Large intestine (tissue), 3 donors: ENCODE results near the gene DOK1. TPM values are rescaled to one million over a fixed set of nuclear protein-coding genes. Genes with fewer than 3 reads are reported as not detected.

ENCODE experiments used
- DNase-seq, 2 donors: peaks; one replicate each; pipeline versions ENCODE4 v3.0.0 to v3.0.0-alpha.2; 2013
- H3K27ac ChIP-seq: one replicate; pipeline ENCODE4 v1.5.1; 2013; ENCODE audit warnings: low read length
- H3K27me3 ChIP-seq: 2 replicates; pipeline ENCODE4 v1.6.1; 2013; ENCODE audit warnings: low read length; ENCODE audit not compliant: control insufficient read depth, insufficient read depth
- H3K36me3 ChIP-seq: 2 replicates; pipeline ENCODE4 v1.6.1; 2013; ENCODE audit warnings: low read length; ENCODE audit not compliant: control insufficient read depth, insufficient read depth
- H3K4me1 ChIP-seq: one replicate; pipeline ENCODE4 v1.6.1; 2013; ENCODE audit warnings: low read length; ENCODE audit not compliant: control insufficient read depth, insufficient read depth
- H3K4me3 ChIP-seq: one replicate; pipeline ENCODE4 v1.5.1; 2013; ENCODE audit warnings: low read length
- H3K9me3 ChIP-seq: one replicate; pipeline ENCODE4 v1.6.1; 2013; ENCODE audit warnings: mild to moderate bottlenecking, low read depth, low read length, moderate library complexity; ENCODE audit not compliant: control insufficient read depth
- WGBS: methylation state at CpG from one replicate; pipeline ENCODE4 v1.1.5; 2013; ENCODE audit warnings: low lambda C conversion rate; ENCODE audit not compliant: insufficient coverage; 5-methylcytosine and 5-hydroxymethylcytosine counted together
- polyA plus RNA-seq: library from polyadenylated mRNA; unstranded; fragments of 120-200 nt; gene quantifications from one replicate; pipeline ENCODE4 v1.2.1, GENCODE V29; 2013

The DOK1 gene
- polyA plus RNA-seq, 1 donor: 6.4 TPM

DNA sequence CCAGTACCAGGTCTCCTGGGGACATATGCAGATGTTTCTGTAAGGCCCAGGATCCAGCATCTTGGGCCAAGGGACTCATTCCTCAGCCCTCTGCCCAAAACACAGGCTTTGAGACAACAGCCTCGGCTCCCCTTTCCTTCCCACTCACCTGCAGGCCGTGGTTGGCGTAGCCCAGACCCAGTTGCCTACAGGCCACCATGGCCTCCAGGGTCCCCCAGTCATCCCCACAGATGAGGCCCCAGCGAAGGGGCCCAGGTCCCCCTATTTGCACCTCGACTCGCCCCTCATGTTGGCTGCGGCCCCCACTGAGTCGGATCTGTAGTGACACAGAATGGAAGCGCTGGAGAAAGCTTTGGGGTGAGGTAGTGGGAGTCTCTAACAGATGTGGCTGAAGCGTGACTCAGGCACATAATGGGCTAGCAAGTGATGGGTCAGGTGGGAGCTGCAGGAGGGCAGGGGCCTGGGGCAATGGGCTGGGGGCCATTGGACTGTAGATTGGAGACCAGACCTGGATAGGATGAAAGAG is 19.0 kb upstream of the DOK1 start:
- Histone ChIP-seq H3K27ac (no peak overlapping the region), H3K9me3 (no peaks in the 10 kb centered on the region), H3K4me3 (no peak overlapping the region), H3K4me1 (peaks cover 7% of the 10 kb centered on the region), H3K36me3 (peaks cover 13% of the 10 kb centered on the region), H3K27me3 (peaks cover 38% of the 10 kb centered on the region)
- no peak for DNase-seq
- no CpG with 5 or more reads among the region's 10 CpGs for WGBS

DNA sequence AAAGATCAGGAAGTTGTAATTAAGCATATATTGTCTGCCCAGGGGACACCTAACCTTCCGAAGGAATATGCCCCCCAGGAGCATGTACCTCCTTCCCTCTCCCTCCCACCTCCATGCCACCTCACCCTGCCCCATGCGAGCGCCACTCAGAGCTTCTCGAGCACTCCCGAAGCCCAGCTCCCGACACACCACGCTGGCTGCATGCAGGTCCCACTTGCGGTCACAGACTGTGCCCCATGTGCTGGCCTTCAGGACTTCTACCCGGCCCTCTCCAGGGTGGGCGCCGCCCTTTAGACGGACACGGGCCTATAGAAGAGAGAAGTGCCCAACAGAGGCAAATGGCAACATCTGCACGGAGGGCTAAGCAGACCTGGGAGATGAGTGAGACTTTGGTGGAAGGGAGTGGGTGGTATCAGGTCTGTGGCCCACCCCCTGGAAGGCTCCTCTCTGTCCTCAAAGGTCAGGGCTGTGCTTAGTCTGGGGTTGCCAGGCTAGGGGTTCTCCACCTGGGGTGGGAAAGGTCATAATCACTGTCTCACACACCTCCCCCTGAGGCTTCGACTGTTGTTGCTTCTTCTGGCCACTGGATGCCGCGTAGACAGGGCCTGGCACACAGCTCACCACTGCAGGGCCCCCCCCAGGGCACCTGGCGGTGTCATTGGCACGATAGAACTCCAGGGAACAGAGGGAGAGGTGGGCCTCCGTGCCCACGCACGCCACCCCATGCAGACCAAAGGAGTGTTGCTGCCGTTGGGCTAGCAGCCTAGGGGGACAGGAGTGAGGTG is 18.2 kb upstream of the DOK1 start:
- Histone ChIP-seq H3K27me3 (peaks cover 38% of the 10 kb centered on the region), H3K36me3 (peaks cover 12% of the 10 kb centered on the region), H3K4me3 (no peak overlapping the region), H3K4me1 (no peaks in the 10 kb centered on the region), H3K27ac (no peak overlapping the region), H3K9me3 (no peaks in the 10 kb centered on the region)
- no peak for DNase-seq
- WGBS: no CpG with 5 or more reads among the region's 23 CpGs

DNA sequence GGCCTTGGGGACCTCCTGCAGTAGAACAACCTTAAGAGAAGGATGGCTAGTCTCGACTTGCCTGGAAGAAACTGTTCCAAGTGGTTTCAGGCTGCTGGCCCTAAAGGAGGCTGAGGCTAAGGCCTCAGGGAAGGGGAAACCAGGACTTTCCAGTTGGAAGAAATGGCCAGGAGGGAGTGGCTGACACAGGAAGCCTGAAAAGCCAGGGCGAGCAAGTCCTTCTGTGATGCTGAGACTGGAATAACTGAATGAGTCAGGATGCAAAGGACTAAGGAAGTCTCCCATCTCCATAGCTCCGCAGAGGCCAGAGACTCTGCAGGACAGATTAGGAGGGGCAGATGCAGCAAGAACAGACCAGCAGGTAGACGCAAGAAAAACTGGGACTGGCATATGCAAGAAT is 17.4 kb upstream of the DOK1 start:
- H3K4me3 ChIP-seq: no peak overlapping the region
- peaks cover 38% of the 10 kb centered on the region for H3K27me3 ChIP-seq
- H3K9me3 ChIP-seq: no peaks in the 10 kb centered on the region
- no peaks in the 10 kb centered on the region for H3K4me1 ChIP-seq
- no peak for DNase-seq
- WGBS: no CpG with 5 or more reads among the region's 4 CpGs
- peaks cover 8% of the 10 kb centered on the region for H3K36me3 ChIP-seq
- H3K27ac ChIP-seq: no peak overlapping the region

DNA sequence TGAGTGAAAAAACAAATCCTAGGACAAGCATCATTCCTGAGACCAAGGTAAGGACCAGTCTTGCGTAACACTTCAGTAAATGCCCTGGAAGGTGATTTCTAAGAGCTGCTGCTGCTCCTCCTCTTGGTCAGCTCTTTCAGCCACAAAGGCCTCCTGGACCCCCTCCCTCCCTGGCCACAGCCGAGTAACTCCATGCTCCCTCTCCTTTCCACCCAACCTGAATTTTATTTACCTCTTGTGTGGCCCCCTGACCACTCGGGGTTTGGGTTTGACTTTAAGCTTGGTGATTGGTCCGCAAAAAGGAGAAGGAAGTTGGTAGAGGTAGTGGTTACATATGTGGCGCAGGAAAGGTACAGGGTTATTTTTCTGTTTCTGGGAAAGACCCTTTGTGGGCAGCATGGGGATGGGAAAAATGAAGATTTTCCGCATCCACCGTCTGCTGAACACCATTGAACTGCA is 15.6 kb upstream of the DOK1 start:
- no peaks in the 10 kb centered on the region for H3K4me1 ChIP-seq
- 40% methylated on average over 1 of the region's 7 CpGs for WGBS
- H3K4me3 ChIP-seq: no peak overlapping the region
- peaks cover 38% of the 10 kb centered on the region for H3K27me3 ChIP-seq
- H3K36me3 ChIP-seq: no peaks in the 10 kb centered on the region
- no peak overlapping the region for H3K27ac ChIP-seq
- H3K9me3 ChIP-seq: no peaks in the 10 kb centered on the region
- no peak for DNase-seq

DNA sequence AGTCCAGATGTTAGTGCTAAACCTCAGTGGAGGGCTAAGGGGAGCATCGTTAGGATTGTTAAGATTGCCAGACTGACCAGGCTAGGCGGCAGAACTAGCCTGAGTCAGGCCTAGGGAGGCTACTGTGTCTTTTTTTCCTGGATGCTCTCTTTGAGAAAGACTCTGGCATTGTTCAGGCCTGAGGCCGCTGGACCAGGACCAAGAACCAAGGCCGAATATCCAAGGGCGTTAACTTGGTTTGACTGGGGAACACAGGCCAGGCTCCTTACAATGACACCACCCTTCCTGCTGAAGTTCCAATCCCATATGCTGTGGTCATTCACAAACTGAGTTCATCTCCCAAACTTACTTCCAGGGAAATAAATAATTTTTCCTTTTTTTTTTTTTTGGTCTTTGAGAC is 14.2 kb upstream of the DOK1 start:
- Histone ChIP-seq H3K36me3 (no peaks in the 10 kb centered on the region), H3K27me3 (peaks cover 38% of the 10 kb centered on the region), H3K4me3 (no peak overlapping the region), H3K4me1 (no peaks in the 10 kb centered on the region), H3K27ac (no peak overlapping the region), H3K9me3 (no peaks in the 10 kb centered on the region)
- no CpG with 5 or more reads among the region's 5 CpGs for WGBS
- DNase-seq: no peak

DNA sequence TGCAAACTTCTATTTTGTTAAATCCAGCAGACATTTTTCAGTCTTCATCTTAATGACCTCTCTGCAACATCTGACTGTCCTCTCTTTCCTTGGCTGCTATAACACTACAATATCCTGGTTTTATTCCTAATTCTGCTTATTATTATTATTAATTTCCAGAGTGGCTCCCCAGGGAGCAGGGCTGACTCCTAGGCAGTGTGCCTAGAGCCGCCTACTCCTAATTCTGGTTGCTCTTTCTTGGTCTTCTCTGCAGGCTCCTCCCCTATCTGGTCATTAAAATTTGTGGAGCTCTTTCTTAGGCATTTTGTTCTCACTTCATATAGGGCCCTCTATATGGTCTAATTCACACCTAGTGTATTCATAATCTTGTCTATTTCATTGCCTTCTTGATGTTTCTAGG is 11.5 kb upstream of the DOK1 start:
- no peaks in the 10 kb centered on the region for H3K36me3 ChIP-seq
- no peak for DNase-seq
- no peak overlapping the region for H3K4me3 ChIP-seq
- H3K9me3 ChIP-seq: no peaks in the 10 kb centered on the region
- no CpG with 5 or more reads among the region's 1 CpG for WGBS
- H3K27me3 ChIP-seq: peaks cover 40% of the 10 kb centered on the region
- H3K4me1 ChIP-seq: no peaks in the 10 kb centered on the region
- H3K27ac ChIP-seq: no peak overlapping the region

DNA sequence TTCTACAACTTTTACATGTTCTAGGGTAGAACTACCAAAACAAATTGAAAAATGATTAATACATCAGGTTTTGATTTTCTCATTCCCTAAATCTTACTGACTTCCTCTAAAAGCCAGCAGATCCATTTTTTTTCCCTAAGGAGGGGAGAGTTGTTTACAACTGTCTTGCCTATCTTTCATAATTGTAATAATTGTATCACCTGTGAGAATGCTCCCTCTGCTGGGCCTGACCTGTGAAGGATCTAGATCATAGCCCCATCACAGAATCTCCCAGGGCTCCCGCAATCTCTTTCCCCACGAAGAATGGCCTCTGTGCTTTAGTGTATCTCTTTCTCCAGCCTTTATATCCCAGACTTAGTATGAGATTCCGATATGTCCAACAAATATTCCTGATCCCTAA is 9.9 kb upstream of the DOK1 start:
- H3K36me3 ChIP-seq: no peaks in the 10 kb centered on the region
- peaks cover 5% of the 10 kb centered on the region for H3K9me3 ChIP-seq
- WGBS: 100% methylated on average over 1 of the region's 3 CpGs
- no peak for DNase-seq
- peaks cover 37% of the 10 kb centered on the region for H3K27me3 ChIP-seq
- no peak overlapping the region for H3K27ac ChIP-seq
- peaks cover 10% of the 10 kb centered on the region for H3K4me1 ChIP-seq
- no peak overlapping the region for H3K4me3 ChIP-seq

DNA sequence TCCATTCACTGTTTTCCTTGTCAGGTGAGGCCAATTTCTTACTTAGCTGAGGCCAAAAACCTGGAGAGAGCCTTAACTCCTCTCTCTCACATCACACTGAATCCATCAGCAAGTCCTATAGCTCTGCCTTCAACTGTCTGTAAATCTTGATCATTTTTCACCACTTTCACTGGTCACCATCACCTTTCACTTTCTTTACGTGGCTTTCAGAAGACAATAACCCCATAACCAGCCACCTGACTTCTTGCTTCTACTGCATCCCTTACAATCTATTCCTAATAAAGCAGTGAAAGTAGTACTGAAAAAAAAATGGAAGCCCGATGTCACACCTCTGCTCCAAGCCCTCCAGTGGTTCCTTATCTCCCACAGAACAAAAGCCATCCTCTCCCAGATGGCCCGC is 8.5 kb upstream of the DOK1 start:
- H3K36me3 ChIP-seq: no peaks in the 10 kb centered on the region
- DNase-seq: no peak
- H3K27ac ChIP-seq: no peak overlapping the region
- H3K9me3 ChIP-seq: peaks cover 6% of the 10 kb centered on the region
- 81% methylated on average over 3 of the region's 3 CpGs for WGBS
- H3K4me3 ChIP-seq: no peak overlapping the region
- H3K27me3 ChIP-seq: peaks cover 46% of the 10 kb centered on the region
- H3K4me1 ChIP-seq: peaks cover 14% of the 10 kb centered on the region

DNA sequence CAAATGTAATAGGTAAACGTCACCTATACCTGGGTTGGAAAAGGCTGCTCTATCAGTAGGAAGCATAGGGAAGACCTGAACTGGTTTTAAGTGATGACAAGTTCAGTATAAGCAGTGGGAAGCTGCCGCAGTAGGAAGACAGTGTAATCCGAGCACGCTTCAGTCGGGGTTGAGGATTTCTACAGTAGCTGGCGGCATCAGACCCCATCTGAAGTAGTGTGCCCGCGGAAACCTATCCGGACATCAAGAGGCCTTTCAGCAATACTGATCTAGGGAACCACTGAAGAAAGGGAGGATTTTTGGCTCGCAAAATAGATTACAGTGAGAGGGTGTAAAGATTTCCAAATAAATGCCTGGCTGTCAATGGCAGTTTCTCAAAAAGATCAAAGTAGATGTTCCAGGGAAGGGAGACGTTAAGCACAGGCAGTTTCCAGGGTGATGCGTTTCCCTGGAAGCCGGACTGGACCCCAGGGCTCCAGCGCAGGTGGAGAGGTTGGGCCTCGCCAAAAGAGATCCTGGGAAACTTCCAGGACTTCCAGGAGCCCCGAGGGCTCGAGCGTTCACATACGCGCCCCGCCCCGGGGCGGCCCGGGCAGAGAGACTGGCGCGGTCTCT is 6.1 kb upstream of the DOK1 start:
- Histone ChIP-seq H3K9me3 (peaks cover 6% of the 10 kb centered on the region), H3K36me3 (no peaks in the 10 kb centered on the region), H3K4me3 (peak overlapping the region; percentile 28), H3K27me3 (peaks cover 69% of the 10 kb centered on the region), H3K27ac (no peak overlapping the region), H3K4me1 (peaks cover 14% of the 10 kb centered on the region)
- 80% methylated on average over 1 of the region's 26 CpGs for WGBS
- no peak for DNase-seq

DNA sequence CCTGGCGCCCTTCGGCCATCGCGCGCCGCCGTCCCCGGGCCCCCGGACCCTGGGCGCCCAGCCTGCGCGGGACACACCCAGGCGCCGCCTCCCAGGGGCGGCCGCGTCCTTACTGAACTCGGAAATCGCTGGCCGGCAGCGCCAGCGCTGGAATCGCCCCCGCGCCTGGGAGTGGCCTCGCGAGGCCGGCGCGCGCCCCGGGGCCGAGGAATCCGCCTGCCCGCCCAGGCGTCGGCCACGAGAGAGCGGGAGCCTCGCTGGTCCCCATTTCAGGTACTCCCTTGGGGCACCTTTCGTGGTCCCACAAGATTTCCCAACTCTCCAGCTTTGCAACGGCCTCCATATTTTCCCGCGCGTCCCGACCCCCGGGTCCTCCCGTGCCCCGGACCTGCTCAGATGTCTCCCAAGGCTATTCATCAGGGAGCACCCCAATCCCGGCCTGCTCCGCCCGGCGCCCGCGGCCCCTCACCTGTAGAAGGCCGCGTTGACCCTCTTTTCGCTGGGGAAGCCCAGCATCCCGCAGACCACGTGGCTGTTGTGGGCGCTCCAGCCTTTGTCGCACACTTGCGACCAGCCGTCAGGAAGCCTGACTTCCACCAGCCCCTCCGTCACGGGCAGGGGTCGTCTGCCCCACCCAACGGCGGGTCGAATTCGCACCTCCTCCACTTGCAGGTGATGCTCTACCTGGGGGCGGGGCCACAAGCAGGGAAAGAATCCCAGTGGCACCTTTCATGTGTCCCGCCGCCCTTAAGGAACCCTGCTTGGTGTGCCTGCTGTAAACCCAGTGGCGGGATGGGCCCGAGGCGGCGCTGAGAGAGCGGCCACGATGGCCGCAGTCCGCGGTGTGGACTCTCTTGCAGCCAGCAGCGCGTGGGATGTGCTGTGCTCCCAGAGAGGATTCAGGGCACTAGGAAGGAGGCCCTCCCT is 5.4 kb upstream of the DOK1 start:
- Histone ChIP-seq H3K36me3 (no peaks in the 10 kb centered on the region), H3K4me1 (peaks cover 14% of the 10 kb centered on the region), H3K4me3 (peak overlapping the region; percentile 54), H3K27ac (no peak overlapping the region), H3K27me3 (peaks cover 76% of the 10 kb centered on the region), H3K9me3 (peaks cover 6% of the 10 kb centered on the region)
- peak; percentile 48 to 81 for DNase-seq
- WGBS: no CpG with 5 or more reads among the region's 85 CpGs
